Fibroblast of skin of back (primary cell): Measurements from ENCODE around the gene PADI4. TPM values are rescaled to one million over a fixed set of nuclear protein-coding genes. Genes with fewer than 3 reads are reported as not detected.

Source experiments
- DNase-seq: peaks from one replicate; pipeline ENCODE4 v3.0.0-alpha.2; 2013
- polyA plus RNA-seq, 2 experiments: library from polyadenylated mRNA; unstranded; fragments of 120-200 nt; gene quantifications; one replicate each; pipeline ENCODE4 v1.2.1, GENCODE V29; 2013; ENCODE audit not compliant: insufficient read length in 2 of 2

Gene PADI4, protein sequence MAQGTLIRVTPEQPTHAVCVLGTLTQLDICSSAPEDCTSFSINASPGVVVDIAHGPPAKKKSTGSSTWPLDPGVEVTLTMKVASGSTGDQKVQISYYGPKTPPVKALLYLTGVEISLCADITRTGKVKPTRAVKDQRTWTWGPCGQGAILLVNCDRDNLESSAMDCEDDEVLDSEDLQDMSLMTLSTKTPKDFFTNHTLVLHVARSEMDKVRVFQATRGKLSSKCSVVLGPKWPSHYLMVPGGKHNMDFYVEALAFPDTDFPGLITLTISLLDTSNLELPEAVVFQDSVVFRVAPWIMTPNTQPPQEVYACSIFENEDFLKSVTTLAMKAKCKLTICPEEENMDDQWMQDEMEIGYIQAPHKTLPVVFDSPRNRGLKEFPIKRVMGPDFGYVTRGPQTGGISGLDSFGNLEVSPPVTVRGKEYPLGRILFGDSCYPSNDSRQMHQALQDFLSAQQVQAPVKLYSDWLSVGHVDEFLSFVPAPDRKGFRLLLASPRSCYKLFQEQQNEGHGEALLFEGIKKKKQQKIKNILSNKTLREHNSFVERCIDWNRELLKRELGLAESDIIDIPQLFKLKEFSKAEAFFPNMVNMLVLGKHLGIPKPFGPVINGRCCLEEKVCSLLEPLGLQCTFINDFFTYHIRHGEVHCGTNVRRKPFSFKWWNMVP
- not detected for polyA plus RNA-seq (2013, experiment 1 of 2; ENCODE audit: insufficient read length)
- polyA plus RNA-seq (2013, experiment 2 of 2; ENCODE audit: insufficient read length): not detected

DNA sequence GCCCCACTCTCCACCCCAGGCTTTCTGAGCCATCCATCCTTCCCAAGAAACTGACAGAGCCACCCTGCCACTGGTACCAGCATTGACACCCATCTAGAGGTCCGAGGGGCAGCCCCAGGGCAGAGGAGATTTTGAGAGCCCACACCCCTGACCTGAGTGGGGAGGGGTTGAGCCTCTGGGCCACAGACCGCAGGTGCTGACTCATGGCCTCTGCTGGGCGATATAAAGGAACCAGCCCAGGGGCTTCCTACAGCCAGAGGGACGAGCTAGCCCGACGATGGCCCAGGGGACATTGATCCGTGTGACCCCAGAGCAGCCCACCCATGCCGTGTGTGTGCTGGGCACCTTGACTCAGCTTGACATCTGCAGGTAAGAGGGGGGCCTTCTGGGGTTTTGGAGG lies at the start of gene PADI4:
Gene PADI4, plus strand, starts transcription at position 252 of the 400 bp plus-strand sequence. Its CDS starts 26 bp downstream, at position 278.
- DNase-seq: no peak

DNA sequence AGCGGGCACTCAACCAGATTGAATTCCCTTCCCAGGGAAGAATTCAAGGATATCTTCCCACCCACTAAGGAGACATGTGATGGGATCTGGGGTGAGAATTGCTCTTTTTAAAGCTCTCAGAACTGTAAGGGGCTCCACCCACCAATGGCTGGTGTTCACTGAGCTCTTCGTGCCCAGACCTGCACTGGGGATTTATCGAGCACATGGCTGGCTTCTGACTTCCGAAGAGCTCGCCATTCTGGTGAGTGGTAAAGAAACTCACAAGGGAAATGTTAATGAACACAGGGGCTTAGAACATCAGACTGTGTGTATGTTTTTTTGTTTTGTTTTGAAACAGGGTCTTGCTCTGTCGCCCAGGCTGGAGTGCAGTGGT lies 49.3 kb upstream of the PADI4 start:
- no peak for DNase-seq

DNA sequence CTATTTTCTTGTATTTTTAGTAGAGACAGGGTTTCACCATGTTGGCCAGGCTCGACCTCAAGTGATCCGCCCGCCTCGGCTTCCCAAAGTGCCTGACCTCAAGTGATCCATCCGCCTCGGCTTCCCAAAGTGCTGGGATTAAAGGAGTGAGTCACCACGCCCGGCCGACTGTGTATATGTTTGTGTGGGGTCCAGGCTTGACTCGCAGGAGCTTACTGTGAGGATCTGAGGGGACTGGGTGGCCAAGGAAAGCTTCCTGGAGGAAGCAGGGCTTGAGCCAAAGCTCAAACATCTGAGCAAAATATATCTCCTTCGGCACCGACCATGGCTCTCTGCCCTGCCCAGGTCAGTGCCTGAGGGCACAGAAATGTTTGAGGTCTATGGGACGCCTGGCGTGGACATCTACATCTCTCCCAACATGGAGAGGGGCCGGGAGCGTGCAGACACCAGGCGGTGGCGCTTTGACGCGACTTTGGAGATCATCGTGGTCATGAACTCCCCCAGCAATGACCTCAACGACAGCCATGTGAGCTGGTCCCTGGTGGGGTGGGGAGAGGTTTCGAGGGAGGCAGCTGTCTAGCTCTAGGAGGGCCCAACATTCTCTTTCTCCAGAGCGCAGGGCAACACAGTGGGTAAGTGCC lies 48.6 kb upstream of the PADI4 start:
- peak; percentile 62 for DNase-seq

DNA sequence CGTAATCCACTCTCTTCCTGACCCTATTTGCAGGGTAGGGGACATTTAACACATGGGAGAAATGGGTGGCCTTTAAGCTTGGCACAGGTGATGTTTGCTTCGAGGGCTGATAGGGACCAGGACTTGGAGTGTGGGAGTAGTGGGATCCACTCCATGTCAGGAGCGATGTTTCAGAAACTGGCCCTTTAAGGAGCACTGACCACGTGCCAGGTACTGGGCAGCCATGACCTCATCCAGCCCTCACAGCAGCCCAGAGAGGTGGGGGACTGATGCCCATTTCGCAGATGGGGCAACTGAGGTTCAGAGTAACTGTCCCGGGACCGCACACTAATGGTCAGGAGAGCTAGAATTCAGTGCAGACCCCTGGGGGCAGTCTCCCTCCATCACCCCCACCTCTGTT lies 47.7 kb upstream of the PADI4 start:
- DNase-seq: no peak

DNA sequence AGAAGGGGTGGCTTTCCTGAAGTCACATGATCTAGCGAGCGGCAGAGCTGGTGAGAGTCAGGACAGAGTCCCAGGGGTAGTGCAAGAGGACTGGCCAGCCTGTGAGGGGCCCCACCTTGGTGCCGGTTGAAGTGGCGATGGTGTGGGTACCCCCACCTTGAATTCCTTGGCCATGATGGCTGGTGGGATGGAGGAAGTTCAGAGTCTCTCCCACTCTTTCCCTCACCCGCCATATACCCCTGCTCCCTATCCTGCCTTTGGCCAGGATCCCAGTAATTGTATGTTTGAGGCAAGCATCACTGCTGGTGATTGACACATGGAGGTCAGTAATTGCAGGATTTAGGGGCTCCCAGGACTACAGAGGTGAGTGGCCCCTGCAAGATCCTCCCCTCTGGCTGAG lies 47.3 kb upstream of the PADI4 start:
- no peak for DNase-seq

DNA sequence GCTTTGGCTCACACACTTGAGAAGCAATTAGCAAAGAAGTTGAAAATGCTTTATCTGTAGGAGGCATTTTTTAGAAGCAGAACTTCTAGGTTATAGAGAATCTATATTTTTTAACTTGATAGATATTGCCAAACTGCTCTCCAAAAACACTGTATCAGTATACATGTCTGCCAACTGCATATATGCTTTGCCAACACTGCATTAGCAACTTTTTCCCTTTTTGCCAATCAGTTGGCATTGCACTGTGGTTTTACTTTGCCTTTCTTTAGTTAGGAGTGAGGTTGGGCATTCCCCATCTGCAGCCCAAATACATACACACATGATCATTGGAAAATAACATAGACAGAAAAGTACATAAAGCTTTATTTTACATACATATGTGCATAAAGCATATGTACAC lies 44.1 kb upstream of the PADI4 start:
- no peak for DNase-seq

DNA sequence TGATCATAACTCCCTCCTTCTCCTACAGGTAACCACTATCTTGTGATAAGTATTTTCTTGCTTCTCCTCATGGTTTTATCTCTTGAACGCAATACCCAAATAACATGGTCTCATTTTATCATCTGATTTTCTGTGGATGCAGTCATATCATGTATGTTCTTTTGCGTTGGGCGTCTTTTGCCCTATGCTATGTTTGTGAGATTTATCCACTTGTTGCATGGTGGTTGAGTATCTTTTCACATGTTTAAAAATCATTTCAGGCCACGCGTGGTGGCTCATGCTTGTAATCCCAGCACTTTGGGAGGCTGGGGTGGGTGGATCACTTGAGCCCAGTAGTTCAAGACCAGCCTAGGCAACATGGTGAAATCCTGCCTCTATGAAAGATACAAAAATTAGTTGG lies 43.5 kb upstream of the PADI4 start:
- DNase-seq: no peak

DNA sequence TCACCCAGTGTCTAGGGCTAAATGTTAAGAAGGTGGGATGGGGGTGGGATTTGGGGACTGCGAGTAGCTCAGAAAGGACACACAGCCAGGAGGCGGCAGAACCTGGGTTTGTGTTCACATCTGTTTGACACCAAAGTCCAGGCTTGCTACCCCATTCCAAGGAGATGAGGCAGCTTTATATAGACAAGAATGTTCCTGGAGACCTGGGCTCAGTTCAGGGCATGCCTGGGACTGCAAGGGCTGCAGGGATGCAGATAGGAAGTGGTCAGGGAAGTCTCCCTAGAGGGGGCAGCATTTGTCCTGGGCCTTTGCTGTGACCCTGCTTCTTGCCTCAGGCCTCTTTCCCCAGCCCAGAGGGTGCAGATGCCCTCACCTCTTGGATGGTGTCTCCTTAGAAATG lies 42.8 kb upstream of the PADI4 start:
- DNase-seq: no peak

DNA sequence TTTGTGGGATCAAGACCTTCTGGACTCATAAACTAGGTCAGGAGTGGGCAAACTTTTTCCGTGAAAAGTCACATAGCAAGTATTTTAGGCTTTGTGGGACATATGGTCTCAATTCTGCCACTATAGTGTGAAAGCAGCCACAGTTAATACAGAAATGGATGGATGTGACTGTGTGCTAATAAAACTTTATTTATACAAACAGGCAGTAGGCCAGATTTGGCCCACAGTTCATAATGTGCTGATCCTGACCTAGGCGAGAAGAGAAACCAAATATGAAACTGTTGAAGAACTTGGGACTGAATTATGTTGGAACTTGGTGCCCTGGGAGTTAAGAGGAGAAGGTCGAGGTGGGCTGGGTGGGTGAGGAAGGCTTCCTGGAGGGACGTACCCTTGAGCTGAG lies 42.0 kb upstream of the PADI4 start:
- no peak for DNase-seq

DNA sequence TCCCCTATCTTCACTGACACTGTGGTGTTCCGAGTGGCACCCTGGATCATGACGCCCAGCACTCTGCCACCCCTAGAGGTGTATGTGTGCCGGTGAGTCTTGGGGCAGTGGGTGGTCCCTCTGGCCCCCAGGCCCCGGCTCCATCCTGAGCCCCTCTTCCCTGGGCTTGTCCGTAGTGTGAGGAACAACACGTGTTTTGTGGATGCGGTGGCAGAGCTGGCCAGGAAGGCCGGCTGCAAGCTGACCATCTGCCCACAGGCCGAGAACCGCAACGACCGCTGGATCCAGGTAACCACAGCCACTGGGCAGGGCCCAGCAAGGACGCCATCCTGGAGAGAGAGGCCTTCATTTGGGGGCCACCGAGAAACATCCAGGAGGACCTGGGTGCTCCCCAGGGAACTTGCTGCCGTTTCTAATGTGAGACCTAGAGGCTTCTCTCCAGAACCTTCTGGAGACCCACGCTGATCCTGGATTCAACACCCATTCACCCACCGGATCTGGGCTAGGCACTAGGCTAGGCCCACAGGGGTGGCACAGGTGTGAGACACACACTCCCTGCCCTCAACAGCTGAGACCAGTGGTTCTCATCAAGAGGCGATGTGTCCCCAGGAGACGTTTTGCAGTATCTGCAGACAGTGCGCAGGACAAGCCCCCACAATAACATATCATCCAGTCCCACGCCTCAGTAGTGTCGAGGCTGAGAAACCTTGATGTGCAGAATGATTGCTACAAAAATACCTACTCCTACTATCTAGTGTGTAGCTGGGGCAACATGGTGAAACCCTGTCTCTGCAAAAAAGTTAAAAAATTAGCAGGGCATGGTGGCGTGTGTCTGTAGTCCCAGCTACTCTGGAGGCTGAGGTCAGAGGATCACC lies 36.9 kb upstream of the PADI4 start:
- DNase-seq: no peak

DNA sequence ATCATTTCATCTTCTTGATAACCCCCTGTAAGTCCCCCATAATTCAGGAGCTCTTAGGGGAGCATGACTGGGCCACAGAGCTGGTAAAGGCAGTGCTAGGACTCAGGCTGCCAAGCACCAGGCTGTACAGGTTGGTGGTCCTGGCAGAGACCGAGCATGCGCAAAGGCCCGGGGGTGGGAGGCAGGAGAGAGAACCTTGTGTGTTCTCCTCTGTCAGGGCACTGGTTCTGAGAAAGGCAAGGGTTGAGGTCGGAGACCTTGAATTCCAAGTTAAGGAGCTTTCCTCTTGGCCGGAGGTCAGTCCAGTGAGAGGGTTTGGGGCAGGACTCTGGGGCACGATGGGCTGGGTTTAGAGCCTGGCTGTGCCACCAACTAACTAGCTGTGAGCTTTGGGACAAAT lies 35.9 kb upstream of the PADI4 start:
- no peak for DNase-seq

DNA sequence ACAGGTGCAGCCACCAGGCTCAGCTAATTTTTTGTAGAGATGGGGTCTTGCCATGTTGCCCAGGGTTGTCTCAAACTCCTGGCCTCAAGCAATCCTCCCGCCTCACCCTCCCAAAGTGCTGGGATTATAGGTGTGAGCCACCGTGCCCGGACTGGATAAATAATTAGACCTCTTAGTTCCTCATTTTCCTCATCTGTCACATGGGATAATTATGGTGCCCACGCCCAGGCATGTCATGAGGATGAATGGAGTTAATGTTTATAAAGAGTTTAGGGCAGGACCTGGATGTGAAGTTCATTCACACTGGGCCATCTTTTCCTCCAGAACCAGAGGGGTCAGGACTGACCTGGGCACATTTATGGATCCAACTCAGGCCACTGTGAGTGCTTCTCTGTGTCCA lies 35.4 kb upstream of the PADI4 start:
- no peak for DNase-seq

DNA sequence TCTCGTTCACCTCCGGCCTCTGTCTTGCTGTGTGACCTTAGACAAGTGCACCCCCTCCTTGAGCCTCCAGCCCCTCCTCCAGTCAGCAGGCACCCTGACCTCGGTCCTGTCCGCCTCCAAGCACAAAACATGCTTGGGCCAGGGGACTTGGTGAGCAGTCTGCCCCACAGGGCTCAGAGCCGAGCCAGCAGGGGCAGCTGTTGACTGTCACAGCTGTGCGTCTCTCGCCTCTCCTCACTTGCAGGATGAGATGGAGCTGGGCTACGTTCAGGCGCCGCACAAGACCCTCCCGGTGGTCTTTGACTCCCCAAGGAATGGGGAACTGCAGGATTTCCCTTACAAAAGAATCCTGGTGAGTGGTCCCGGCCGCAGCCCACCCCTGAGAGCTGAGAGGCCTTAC lies 34.9 kb upstream of the PADI4 start:
- no peak for DNase-seq

DNA sequence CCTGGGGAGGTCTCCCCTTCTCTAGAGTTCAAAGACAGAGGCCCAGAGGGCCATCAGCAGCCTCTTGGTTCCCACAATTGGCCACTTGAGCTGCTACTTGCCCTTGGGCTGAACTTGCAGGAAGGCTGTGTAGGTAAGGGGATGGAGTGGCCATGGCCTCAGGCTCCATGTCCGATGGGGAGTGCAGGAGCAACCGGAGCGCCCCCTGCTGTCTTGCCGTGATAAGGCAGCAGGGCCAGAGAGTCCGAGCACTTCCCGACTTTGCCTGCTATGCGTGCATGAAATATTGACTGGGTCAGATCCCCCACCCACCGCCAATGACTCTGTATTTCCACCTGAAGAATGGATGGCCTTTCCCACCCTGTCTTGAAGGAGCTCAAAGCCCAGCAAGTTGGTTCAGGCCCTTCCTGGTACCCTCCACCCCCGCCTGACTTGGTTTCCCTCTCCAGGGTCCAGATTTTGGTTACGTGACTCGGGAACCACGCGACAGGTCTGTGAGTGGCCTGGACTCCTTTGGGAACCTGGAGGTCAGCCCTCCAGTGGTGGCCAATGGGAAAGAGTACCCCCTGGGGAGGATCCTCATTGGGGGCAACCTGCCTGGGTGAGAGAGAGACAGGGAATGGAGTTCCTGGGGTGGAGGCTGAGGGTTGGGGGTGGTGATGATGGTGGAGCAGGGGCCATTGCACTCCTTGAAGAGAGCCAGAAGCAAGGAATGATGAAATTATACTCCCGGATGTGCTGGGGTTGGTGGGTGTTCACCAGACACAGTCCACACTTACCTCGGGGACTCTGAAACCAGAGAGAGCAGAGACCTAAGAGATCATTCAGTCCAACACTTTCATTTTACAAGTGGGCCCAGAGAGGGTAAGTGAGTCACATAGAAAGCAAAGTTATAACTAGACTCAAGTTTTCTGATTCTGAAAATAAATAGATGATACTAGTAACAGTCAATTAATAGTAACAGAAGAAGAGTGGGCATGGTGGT lies 33.5 kb upstream of the PADI4 start:
- DNase-seq: peak; percentile 51

DNA sequence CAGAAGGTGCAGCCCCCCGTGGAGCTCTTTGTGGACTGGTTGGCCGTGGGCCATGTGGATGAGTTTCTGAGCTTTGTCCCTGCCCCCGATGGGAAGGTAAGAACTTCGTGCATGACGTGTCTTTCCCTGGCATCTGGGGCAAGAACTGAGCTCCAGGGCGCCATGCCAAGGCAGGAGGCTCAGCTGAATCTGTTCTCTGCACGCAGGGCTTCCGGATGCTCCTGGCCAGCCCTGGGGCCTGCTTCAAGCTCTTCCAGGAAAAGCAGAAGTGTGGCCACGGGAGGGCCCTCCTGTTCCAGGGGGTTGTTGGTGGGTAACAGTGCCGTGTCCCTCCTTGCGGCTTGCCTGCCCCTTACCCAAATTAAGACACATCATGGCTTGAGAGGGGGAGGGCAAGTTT lies 31.4 kb upstream of the PADI4 start:
- peak; percentile 29 for DNase-seq

DNA sequence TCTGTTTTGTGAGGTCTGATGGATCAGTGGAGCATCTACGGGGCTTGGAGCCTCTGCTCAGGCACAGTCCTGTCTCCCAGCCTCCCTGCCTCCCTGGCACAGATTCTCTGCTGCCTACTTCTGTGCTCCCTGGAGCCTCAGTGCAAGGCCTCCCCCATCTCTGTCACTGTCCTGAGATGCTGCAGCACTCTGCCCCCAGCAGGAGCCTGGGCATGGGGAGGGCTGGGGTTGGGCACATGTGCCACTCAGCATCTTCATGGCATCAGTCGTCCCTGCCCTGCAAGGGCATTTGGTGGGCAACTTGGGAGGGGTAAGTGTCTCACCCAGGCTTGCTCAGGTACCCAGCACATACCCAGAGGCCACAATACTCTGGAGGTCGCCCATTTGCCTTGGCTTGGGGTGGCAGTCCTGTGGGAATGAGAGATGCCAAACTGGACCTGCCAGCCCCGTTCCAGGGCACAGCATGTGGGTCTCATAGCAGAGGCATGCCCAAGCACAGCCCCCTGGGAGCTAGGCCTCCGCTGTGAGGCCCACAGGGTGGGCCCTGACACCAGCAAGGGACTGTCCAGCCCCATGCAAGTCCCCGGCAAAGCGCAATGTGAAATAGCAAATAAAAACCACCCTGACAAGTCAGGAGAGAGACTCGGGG lies 30.4 kb upstream of the PADI4 start:
- DNase-seq: no peak

DNA sequence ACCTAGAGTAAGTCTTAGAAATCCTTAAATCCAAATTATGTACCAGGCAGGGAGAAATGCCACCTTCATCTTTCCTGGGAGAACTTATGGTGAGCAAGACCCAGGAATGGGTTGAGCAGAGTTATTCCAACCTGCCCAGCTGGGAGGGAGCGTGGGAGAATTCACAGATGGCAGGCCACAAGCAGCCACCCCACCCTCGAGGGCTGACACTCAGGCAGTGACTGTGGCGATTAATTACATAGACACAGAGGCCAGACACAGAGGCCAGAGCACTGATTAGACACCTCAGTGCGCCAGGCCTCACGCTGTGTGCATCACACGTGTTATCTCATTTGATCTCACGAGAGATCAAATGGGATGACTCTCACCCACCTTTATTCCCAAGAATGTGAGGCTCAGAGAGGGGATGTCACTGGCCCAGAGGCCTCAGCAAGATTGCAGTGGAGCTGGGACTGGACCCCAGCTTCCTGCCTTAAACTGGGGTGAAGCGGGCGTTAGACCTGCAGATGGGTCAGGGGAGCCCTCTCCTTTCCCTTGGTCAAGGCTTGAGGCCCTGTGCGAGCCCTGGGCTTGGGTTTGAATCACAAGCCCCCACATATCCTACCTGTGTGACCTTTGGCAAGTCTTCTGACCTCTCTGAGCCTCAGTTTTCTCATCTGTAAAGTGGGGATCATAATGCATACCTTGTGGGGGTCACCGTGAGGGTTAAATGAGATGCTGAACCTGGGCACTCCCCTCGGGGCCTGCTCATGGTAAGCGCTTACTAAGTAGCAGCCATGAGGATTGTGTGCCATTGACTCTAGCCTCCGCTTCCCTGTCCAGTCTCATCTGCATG lies 28.8 kb upstream of the PADI4 start:
- no peak for DNase-seq

DNA sequence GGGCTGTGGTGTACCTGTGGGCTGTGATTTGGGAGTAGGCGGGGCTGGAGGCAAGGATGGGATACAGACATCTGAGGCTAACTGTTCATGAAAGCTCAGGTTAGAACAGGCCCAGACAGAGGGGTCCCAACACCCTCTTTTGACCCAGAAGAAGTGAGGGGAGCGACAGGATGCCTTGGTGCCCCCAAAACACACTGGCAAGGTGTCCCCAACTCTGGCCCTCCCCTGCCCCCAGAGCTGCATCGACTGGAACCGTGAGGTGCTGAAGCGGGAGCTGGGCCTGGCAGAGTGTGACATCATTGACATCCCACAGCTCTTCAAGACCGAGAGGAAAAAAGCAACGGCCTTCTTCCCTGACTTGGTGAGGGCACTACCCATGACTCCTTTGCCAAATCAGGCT lies 27.6 kb upstream of the PADI4 start:
- no peak for DNase-seq

DNA sequence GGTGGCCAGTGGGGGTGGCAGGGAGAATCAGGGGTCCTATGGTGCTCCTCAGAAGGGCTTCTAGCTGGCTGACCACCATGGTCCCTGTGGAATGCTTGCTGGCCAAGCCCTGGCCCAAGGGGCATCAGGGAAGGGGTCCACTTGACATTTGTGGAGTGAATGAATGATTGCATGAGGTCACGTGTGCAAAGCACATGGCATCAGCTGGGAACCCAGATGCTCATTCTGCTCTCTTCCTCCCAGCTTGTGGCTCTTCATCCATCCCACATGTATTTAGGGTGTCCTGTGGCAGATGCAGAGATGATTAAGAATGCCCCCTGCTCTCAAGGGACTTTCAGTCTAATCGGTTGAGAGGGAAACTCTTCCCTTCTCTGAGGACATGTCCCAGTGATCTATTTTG lies 27.1 kb upstream of the PADI4 start:
- no peak for DNase-seq

DNA sequence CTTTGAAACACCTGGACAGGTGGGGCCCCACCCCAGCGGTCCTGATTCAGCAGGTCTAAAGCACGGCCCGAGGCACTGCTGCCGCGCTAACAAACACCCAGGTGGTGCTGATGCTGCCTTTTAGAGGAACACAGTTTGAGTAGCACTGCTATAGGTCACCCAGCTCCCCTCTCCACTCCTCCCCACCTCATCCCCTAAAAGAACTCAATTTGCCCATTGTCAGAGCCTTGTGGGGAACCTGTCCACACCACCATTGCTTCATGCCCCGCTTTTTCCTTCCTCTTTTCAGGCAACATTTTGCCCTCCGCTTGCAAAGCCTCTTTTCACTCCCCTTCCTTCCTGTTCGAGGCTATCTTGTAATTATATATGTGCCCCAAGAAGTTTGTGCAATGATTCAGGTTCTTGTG lies 26.2 kb upstream of the PADI4 start:
- no peak for DNase-seq
